SK-N-SH (cell line): ENCODE measurements around the gene RAB22A. TPM values are rescaled to one million over a fixed set of nuclear protein-coding genes. Genes with fewer than 3 reads are reported as not detected.

Experiments
- CTCF ChIA-PET: fragments of 300-600, 350-600 bp; formaldehyde crosslinking; extraction: SDS; loops from one replicate; lab custom pipeline; 2021; lab: Yijun Ruan, JAX
- POLR2A ChIA-PET: fragments of 350-600 bp; sonication (Branson Sonifier 250); formaldehyde crosslinking; extraction: SDS; loops from one replicate; lab custom pipeline; 2020; ENCODE audit warnings: antibody characterized with exemption, inconsistent platforms; lab: Yijun Ruan, JAX
- DNase-seq: peaks from one replicate; pipeline ENCODE4 v3.0.0; 2012
- H2AFZ ChIP-seq: fragments of 200-600 bp; sonication (generic); 2 replicates; pipeline ENCODE4 v1.8.1; 2016; ENCODE audit warnings: antibody characterized with exemption, mild to moderate bottlenecking, low read depth
- H3F3A ChIP-seq: fragments of 200-600 bp; sonication (generic); replicated peaks from 2 replicates; pipeline ENCODE3; 2016; ENCODE audit warnings: antibody characterized with exemption, mild to moderate bottlenecking; ENCODE audit not compliant: insufficient read depth
- H3K27ac ChIP-seq, 2 experiments: fragments of 200-500 bp in 1 of 2; fragments of 200-600 bp in 1 of 2; sonication (Bioruptor generic) in 1 of 2; sonication (generic), shearing (Covaris generic) in 1 of 2; 2 replicates each; pipeline versions ENCODE4 v1.5.1 to v1.6.1; 2014 to 2016; ENCODE audit warnings: low read depth in 2 of 2, inconsistent platforms in 1 of 2, low read length in 1 of 2, mild to moderate bottlenecking in 1 of 2, mixed read lengths in 1 of 2
- H3K27me3 ChIP-seq: fragments of 200-600 bp; sonication (generic), shearing (Covaris generic); 2 replicates; pipeline ENCODE4 v1.6.1; 2016; ENCODE audit warnings: mixed run types; ENCODE audit not compliant: insufficient read depth
- H3K36me3 ChIP-seq, 2 experiments: fragments of 200-500 bp in 1 of 2; fragments of 200-600 bp in 1 of 2; sonication (Bioruptor generic) in 1 of 2; sonication (generic) in 1 of 2; replicated peaks in 1 of 2; 2 replicates each; pipeline versions ENCODE3 to v1.5.1; 2014 to 2016; ENCODE audit warnings: low read length in 1 of 2, mild to moderate bottlenecking in 1 of 2; ENCODE audit not compliant: insufficient read depth in 2 of 2, control insufficient read depth in 1 of 2
- H3K4me1 ChIP-seq, 2 experiments: fragments of 200-500 bp in 1 of 2; fragments of 200-600 bp in 1 of 2; sonication (Bioruptor generic) in 1 of 2; sonication (generic), shearing (Covaris generic) in 1 of 2; 2 replicates each; pipeline versions ENCODE4 v1.5.1 to v1.6.1; 2014 to 2016; ENCODE audit warnings: low read depth in 1 of 2, low read length in 1 of 2, mixed run types in 1 of 2; ENCODE audit not compliant: insufficient read depth in 2 of 2, control insufficient read depth in 1 of 2
- H3K4me2 ChIP-seq: fragments of 200-600 bp; sonication (generic), shearing (Covaris generic); 2 replicates; pipeline ENCODE4 v1.6.1; 2017; ENCODE audit warnings: mixed run types
- H3K4me3 ChIP-seq, 2 experiments: fragments of 200-500 bp in 1 of 2; fragments of 200-600 bp in 1 of 2; sonication (Bioruptor generic) in 1 of 2; sonication (generic), shearing (Covaris generic) in 1 of 2; 2 replicates each; pipeline versions ENCODE4 v1.5.1 to v1.8.1; 2014 to 2016; ENCODE audit warnings: low read depth in 2 of 2, inconsistent platforms in 1 of 2, low read length in 1 of 2, mild to moderate bottlenecking in 1 of 2, mixed read lengths in 1 of 2, moderate library complexity in 1 of 2
- H3K79me2 ChIP-seq: fragments of 200-600 bp; sonication (generic); 2 replicates; pipeline ENCODE4 v1.8.1; 2017; ENCODE audit warnings: mild to moderate bottlenecking; ENCODE audit not compliant: insufficient read depth
- H3K9ac ChIP-seq: fragments of 200-600 bp; sonication (generic); 2 replicates; pipeline ENCODE4 v1.6.1; 2017; ENCODE audit warnings: mixed run types
- H3K9me2 ChIP-seq: fragments of 200-600 bp; sonication (generic); 2 replicates; pipeline ENCODE4 v1.6.1; 2017; ENCODE audit warnings: mixed run types
- H3K9me3 ChIP-seq: fragments of 200-600 bp; sonication (generic); 2 replicates; pipeline ENCODE4 v1.6.1; 2017; ENCODE audit warnings: mixed run types, mild to moderate bottlenecking, moderate library complexity
- H4K20me1 ChIP-seq: fragments of 200-600 bp; sonication (generic); 2 replicates; pipeline ENCODE4 v1.6.1; 2017; ENCODE audit warnings: mild to moderate bottlenecking, mixed run types; ENCODE audit not compliant: insufficient read depth
- ELF1 ChIP-seq: IDR thresholded peaks from 2 replicates; pipeline ENCODE4 v1.4.0; 2012
- EP300 ChIP-seq, 2 experiments: IDR thresholded peaks; 2 replicates each; pipeline versions ENCODE4 v1.4.0 to v1.6.1; 2012; ENCODE audit warnings: borderline replicate concordance in 1 of 2, low read depth in 1 of 2, low read length in 1 of 2
- EZH2phosphoT487 ChIP-seq: fragments of 200-600 bp; sonication (generic); IDR thresholded peaks from 2 replicates; pipeline ENCODE4 v1.6.1; 2017; ENCODE audit warnings: low read depth, mixed run types, mild to moderate bottlenecking, antibody characterized with exemption, moderate library complexity, borderline replicate concordance
- FOSL2 ChIP-seq: IDR thresholded peaks from 2 replicates; pipeline ENCODE4 v1.4.0; 2012; ENCODE audit warnings: low read depth, mild to moderate bottlenecking, moderate library complexity, borderline replicate concordance
- FOXM1 ChIP-seq: IDR thresholded peaks from 2 replicates; pipeline ENCODE4 v1.4.0; 2012; ENCODE audit warnings: low read depth, mild to moderate bottlenecking
- MXI1 ChIP-seq: IDR thresholded peaks from 2 replicates; pipeline ENCODE4 v1.6.1; 2012; ENCODE audit warnings: mild to moderate bottlenecking, low read depth, low read length, improper control_type of control experiment
- NFIC ChIP-seq: IDR thresholded peaks from 2 replicates; pipeline ENCODE4 v1.4.0; 2012; ENCODE audit warnings: borderline replicate concordance
- NRF1 ChIP-seq: IDR thresholded peaks from 2 replicates; pipeline ENCODE4 v1.6.1; 2012; ENCODE audit warnings: low read depth, mild to moderate bottlenecking, low read length
- POLR2AphosphoS5 ChIP-seq: IDR thresholded peaks from 2 replicates; pipeline ENCODE4 v1.6.1; 2012; ENCODE audit warnings: low read depth, low read length
- RAD21 ChIP-seq: IDR thresholded peaks from 2 replicates; pipeline ENCODE4 v1.6.1; 2012; ENCODE audit warnings: mild to moderate bottlenecking, low read length
- RCOR1 ChIP-seq: fragments of 150-350 bp; IDR thresholded peaks from 2 replicates; pipeline ENCODE4 v1.6.1; 2017; ENCODE audit warnings: antibody characterized with exemption, low read length
- RFX5 ChIP-seq: IDR thresholded peaks from 2 replicates; pipeline ENCODE4 v1.6.1; 2012; ENCODE audit warnings: mild to moderate bottlenecking, improper control_type of control experiment, low read length
- SIN3A ChIP-seq: IDR thresholded peaks from 2 replicates; pipeline ENCODE4 v1.6.1; 2012; ENCODE audit warnings: low read depth, mild to moderate bottlenecking, low read length, moderate library complexity, borderline replicate concordance
- TEAD4 ChIP-seq: IDR thresholded peaks from 2 replicates; pipeline ENCODE4 v1.4.0; 2012; ENCODE audit warnings: mild to moderate bottlenecking, borderline replicate concordance; ENCODE audit not compliant: insufficient read depth
- YY1 ChIP-seq: IDR thresholded peaks from 2 replicates; pipeline ENCODE4 v1.4.0; 2012; ENCODE audit warnings: low read depth, mild to moderate bottlenecking
- WGBS: methylation state at CpG from one replicate; pipeline ENCODE4 v1.1.6; 2017; ENCODE audit warnings: low lambda C conversion rate; 5-methylcytosine and 5-hydroxymethylcytosine counted together
- polyA plus RNA-seq, 3 experiments: library from polyadenylated mRNA; depleted of rRNA; stranded (reverse); fragments of >200 nt; gene quantifications; 2 replicates each; pipeline ENCODE4 v1.2.3, GENCODE V29; 2012
- TF ChIP-seq, protein P1 (sequence below): fragments of 200-600 bp; sonication (generic); IDR thresholded peaks from 2 replicates; pipeline ENCODE4 v1.6.1; 2017; ENCODE audit warnings: antibody characterized with exemption, mild to moderate bottlenecking, moderate library complexity
- TF ChIP-seq, protein P2 (sequence below): IDR thresholded peaks from 2 replicates; pipeline ENCODE4; 2012
- TF ChIP-seq, protein P3 (sequence below): fragments of 150-350 bp; IDR thresholded peaks from 2 replicates; pipeline ENCODE4 v1.6.1; 2016; ENCODE audit warnings: mild to moderate bottlenecking, low read depth, low read length
- TF ChIP-seq, protein P4 (sequence below): fragments of 150-350 bp; IDR thresholded peaks from 2 replicates; pipeline ENCODE4 v1.6.1; 2017; ENCODE audit warnings: antibody characterized with exemption, low read length, low read depth, borderline replicate concordance

RAB22A gene
- polyA plus RNA-seq, 1 of the 3 experiments (the other 2 are of a cell fraction): 10.7 TPM

DNA sequence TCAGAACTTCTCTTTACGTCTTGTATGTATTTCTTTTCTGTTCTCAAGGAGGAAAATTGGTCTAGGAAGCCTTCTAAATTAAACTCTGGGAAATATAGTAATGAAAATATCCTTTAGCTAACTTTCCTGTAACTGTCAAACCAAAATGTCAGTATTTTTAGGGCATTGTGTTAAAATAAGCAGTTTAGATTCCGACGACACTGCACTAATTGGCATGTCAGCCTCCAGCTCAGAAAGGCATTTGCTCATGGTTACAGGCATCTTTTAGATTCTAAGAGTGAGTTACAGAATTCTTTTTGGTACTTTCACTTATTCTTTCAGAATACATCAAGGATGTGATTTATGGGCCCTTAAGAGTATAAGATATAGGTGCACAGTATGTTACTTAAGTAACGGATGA, 53.5 kb downstream of the RAB22A start:
- Histone ChIP-seq H3K9me3 (no peaks in the 10 kb centered on the region), H2AFZ (no peak overlapping the region), H3K4me3 (no peak overlapping the region), H3K9me2 (no peaks in the 10 kb centered on the region), H3F3A (peaks cover 9% of the 10 kb centered on the region), H3K4me1 (peaks cover 5 to 17% of the 10 kb centered on the region in 2 experiments; a peak in 2 of 4 replicates), H4K20me1 (no peaks in the 10 kb centered on the region), H3K27me3 (no peaks in the 10 kb centered on the region), H3K9ac (no peak overlapping the region), H3K4me2 (no peak overlapping the region), H3K79me2 (no peaks in the 10 kb centered on the region; the same call in 1 of the 2 replicates), H3K27ac (no peak overlapping the region), H3K36me3 (peaks cover 65 to 68% of the 10 kb centered on the region in 2 experiments)
- 94% methylated on average over 4 of the region's 4 CpGs for WGBS
- POLR2A ChIA-PET: no interaction called here
- DNase-seq: no peak
- CTCF ChIA-PET: no interaction called here
- TF ChIP-seq EZH2phosphoT487 (no peak), FOSL2 (no peak), YY1 (no peak), RAD21 (no peak), RFX5 (no peak), ELF1 (no peak), SIN3A (no peak), POLR2AphosphoS5 (no peak), TEAD4 (no peak)
- TF ChIP-seq, protein P1, sequence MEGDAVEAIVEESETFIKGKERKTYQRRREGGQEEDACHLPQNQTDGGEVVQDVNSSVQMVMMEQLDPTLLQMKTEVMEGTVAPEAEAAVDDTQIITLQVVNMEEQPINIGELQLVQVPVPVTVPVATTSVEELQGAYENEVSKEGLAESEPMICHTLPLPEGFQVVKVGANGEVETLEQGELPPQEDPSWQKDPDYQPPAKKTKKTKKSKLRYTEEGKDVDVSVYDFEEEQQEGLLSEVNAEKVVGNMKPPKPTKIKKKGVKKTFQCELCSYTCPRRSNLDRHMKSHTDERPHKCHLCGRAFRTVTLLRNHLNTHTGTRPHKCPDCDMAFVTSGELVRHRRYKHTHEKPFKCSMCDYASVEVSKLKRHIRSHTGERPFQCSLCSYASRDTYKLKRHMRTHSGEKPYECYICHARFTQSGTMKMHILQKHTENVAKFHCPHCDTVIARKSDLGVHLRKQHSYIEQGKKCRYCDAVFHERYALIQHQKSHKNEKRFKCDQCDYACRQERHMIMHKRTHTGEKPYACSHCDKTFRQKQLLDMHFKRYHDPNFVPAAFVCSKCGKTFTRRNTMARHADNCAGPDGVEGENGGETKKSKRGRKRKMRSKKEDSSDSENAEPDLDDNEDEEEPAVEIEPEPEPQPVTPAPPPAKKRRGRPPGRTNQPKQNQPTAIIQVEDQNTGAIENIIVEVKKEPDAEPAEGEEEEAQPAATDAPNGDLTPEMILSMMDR: no peak
- TF ChIP-seq, protein P2, sequence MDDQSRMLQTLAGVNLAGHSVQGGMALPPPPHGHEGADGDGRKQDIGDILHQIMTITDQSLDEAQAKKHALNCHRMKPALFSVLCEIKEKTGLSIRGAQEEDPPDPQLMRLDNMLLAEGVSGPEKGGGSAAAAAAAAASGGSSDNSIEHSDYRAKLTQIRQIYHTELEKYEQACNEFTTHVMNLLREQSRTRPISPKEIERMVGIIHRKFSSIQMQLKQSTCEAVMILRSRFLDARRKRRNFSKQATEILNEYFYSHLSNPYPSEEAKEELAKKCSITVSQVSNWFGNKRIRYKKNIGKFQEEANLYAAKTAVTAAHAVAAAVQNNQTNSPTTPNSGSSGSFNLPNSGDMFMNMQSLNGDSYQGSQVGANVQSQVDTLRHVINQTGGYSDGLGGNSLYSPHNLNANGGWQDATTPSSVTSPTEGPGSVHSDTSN: no peak
- TF ChIP-seq, protein P3, sequence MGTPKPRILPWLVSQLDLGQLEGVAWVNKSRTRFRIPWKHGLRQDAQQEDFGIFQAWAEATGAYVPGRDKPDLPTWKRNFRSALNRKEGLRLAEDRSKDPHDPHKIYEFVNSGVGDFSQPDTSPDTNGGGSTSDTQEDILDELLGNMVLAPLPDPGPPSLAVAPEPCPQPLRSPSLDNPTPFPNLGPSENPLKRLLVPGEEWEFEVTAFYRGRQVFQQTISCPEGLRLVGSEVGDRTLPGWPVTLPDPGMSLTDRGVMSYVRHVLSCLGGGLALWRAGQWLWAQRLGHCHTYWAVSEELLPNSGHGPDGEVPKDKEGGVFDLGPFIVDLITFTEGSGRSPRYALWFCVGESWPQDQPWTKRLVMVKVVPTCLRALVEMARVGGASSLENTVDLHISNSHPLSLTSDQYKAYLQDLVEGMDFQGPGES: no peak
- TF ChIP-seq, protein P4, sequence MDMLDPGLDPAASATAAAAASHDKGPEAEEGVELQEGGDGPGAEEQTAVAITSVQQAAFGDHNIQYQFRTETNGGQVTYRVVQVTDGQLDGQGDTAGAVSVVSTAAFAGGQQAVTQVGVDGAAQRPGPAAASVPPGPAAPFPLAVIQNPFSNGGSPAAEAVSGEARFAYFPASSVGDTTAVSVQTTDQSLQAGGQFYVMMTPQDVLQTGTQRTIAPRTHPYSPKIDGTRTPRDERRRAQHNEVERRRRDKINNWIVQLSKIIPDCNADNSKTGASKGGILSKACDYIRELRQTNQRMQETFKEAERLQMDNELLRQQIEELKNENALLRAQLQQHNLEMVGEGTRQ: no peak

DNA sequence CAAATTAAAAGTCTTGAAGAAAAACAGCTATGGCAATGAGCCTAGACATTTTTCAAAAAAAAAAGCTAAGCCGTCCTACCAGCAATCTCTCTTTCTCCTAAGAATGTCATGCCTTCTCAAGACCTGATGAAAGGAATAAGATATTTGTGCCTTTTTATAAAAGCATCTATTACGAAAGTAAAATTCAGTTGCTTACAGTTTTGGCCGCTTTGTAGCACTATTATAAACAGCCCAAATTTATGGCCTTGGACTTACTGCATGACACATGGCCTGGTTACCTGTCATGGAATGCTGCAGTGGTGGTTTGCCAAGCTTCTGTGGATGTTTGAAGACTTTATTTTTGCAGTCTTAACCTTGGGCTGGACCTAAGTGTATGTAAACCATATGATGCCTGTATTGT, 57.4 kb downstream of the RAB22A start:
- H3K4me1 ChIP-seq: no peaks in the 10 kb centered on the region
- peaks cover 15% of the 10 kb centered on the region for H3F3A ChIP-seq
- peaks cover 37 to 42% of the 10 kb centered on the region in 2 experiments for H3K36me3 ChIP-seq
- H3K27me3 ChIP-seq: no peaks in the 10 kb centered on the region
- WGBS: 97% methylated on average over 3 of the region's 3 CpGs
- H3K9ac ChIP-seq: no peak overlapping the region
- TF ChIP-seq MXI1 (no peak), EP300 (IDR thresholded peaks at IDR 0.05; ENCODE audit: borderline replicate concordance in 1 of 2, low read depth in 1 of 2, low read length in 1 of 2) (no peak), TEAD4 (no peak), RCOR1 (no peak), NRF1 (no peak), FOXM1 (no peak), RAD21 (no peak), POLR2AphosphoS5 (no peak), NFIC (no peak), RFX5 (no peak)
- TF ChIP-seq, protein P1: no peak
- TF ChIP-seq, protein P2: no peak
- no peaks in the 10 kb centered on the region for H3K9me3 ChIP-seq
- DNase-seq: no peak
- H2AFZ ChIP-seq: no peak overlapping the region
- ChIA-PET CTCF (no interaction called here), POLR2A (no interaction called here)
- no peaks in the 10 kb centered on the region for H4K20me1 ChIP-seq
- no peaks in the 10 kb centered on the region for H3K9me2 ChIP-seq
- no peaks in the 10 kb centered on the region for H3K79me2 ChIP-seq
- H3K4me2 ChIP-seq: no peak overlapping the region
- no peak overlapping the region for H3K4me3 ChIP-seq
- no peak overlapping the region for H3K27ac ChIP-seq
